ENCODE measurements around the gene RAB3IL1.
"Not testable (repeated sequence)": the region's sequence is repeated elsewhere in the genome, so short reads cannot be mapped to it uniquely, and the experiment has no call there.

DNA sequence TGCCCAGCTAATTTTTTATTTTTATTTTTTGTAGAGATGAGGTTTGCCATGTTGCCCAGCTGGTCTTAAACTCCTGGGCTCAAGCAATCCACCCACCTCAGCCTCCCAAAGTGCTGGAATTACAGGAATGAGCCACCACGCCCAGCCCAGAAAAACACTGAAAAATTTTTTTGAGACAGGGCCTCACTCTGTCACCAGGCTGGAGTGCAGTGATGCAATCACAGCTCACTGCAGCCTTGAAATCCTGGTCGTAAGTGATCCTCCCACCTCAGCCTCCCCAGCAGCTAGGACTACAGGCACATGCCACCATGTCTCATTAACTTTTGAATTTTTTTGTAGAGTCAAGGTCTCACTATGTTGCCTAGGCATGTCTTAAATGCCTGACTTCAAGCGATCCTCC is 35.1 kb downstream of the RAB3IL1 start:
- TF ChIP-seq CTCF (IDR thresholded peaks at IDR 0.05; ENCODE audit: insufficient read depth, low read length, poor library complexity, severe bottlenecking); EZH2phosphoT487 (conservative IDR thresholded peaks at IDR 0.05; ENCODE audit: low read length): not testable (repeated sequence)

Data from SU-DHL-6 (cell line).